NT2/D1 (cell line): Measurements from ENCODE around the gene LMOD1.

Experiments used
- SUZ12 ChIP-seq: IDR thresholded peaks from 2 replicates; pipeline ENCODE4 v1.6.1; 2011; ENCODE audit not compliant: insufficient read length, insufficient read depth; ENCODE audit errors: extremely low read depth
- ZNF274 ChIP-seq: IDR thresholded peaks from 2 replicates; pipeline ENCODE4 v1.6.1; 2011; ENCODE audit warnings: mild to moderate bottlenecking, low read depth, low read length

DNA sequence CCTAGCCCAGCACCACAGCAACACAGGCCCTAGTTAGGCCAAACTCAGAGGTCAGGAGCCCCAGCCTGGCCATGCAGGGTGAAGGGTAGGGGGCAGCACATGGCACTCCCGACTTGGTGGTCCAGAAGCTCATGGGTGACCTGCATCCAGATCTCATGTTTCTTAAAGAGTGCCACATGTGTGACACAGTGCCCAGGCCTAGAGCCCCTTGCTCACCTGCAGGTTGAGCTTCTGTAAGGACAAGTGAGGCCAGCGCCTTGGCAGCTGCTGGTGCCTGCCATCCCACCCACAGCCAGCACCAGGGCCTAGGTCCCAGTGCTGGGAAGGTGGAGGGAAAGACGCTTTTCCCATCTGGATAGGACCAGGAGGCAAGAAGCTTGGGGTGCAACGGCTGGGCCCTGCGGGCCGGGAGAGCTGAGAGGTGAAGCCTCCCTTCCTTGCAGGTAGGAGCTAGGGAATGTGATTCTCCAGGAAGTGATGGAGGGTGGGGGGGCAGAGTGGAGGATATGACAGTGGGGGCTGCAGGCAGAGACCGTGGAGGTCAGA, 51.2 kb downstream of the LMOD1 start:
- TF ChIP-seq SUZ12 (no peak), ZNF274 (no peak)
